T-helper 2 cell treated with Interferon-gamma antibody and Interleukin-4, amounts not matched to agents 5 μg/mL and 100 μg/mL, for 36 hours (primary cell): ENCODE data around the gene CD9.

Experiments
- DNase-seq: peaks from one replicate; pipeline ENCODE4 v3.0.0; 2021; ENCODE audit warnings: low spot score
- H3K27ac Mint-ChIP-seq: one replicate; pipeline ENCODE4 v1.8.0; 2021; ENCODE audit warnings: mild to moderate bottlenecking, mixed read lengths
- H3K27me3 Mint-ChIP-seq: one replicate; pipeline ENCODE4 v1.8.0; 2021; ENCODE audit warnings: low read depth, mixed read lengths
- H3K36me3 Mint-ChIP-seq: one replicate; pipeline ENCODE4 v1.8.0; 2021; ENCODE audit warnings: low read depth, mixed read lengths
- H3K4me1 Mint-ChIP-seq: one replicate; pipeline ENCODE4 v1.8.0; 2021; ENCODE audit warnings: low read depth, mixed read lengths
- H3K4me3 Mint-ChIP-seq: one replicate; pipeline ENCODE4 v1.8.0; 2022; ENCODE audit warnings: mild to moderate bottlenecking, moderate library complexity, mixed read lengths
- H3K9me3 Mint-ChIP-seq: one replicate; pipeline ENCODE4 v1.8.0; 2021; ENCODE audit warnings: mixed read lengths

CD9 gene

DNA sequence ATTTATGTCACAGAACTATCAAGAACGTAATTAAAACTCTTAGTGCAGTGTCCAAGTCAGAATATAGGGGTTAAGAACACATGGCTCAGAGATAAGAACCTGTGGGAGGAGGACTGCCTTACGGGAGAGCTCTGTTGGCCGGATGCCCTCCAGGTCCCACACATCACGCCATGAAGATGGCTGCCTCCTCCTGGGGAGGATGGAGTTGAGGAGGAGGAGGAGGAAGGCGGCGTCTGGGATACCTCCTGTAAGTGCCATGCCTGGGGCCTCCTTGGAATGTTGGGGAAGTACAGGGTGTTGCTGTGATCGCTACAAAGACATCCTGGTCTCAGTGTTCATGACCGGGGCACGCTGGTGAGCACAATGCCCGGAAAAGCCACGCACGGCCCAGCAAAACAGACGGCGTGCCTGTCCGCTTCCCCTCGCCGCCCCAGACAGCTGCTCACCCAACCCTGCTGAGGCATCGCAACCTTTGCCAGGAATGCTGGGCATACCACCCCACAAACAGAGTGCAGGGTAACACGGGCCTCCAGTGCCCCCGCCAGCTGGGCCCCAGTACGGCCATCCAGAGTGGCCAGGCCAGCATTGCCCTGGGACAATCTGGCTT, 28.7 kb upstream of the CD9 start:
- H3K36me3 Mint-ChIP-seq: no peaks in the 10 kb centered on the region
- no peak overlapping the region for H3K4me3 Mint-ChIP-seq

DNA sequence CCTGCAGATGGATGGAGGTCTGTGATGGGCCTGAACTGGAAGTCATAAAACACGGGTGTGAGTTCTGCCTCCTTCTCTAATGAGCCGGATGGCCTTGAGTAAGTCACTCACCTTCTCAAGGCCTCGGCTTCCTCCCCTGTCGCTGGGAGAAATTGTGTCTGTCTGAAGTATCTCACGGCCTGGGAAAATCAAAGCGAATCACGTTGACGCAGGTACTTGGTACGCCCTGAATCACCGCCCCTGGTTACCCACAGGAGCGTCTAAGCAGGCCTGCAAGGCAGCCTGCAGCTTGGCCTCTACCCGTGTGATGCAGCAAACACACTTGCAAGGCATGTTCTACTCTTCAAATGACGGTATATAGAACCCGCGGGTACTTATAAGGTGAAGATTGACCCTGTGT, 28.1 kb upstream of the CD9 start:
- H3K27ac Mint-ChIP-seq: no peak overlapping the region
- no peaks in the 10 kb centered on the region for H3K9me3 Mint-ChIP-seq
- no peaks in the 10 kb centered on the region for H3K36me3 Mint-ChIP-seq
- DNase-seq: no peak
- H3K4me1 Mint-ChIP-seq: peaks cover 15% of the 10 kb centered on the region
- H3K4me3 Mint-ChIP-seq: no peak overlapping the region
- no peaks in the 10 kb centered on the region for H3K27me3 Mint-ChIP-seq

More for the DNA sequence above, 28.7 kb upstream of the CD9 start:
- Mint-ChIP-seq H3K27me3 (no peaks in the 10 kb centered on the region), H3K27ac (no peak overlapping the region), H3K9me3 (no peaks in the 10 kb centered on the region), H3K4me1 (peaks cover 16% of the 10 kb centered on the region)
- DNase-seq: no peak

DNA sequence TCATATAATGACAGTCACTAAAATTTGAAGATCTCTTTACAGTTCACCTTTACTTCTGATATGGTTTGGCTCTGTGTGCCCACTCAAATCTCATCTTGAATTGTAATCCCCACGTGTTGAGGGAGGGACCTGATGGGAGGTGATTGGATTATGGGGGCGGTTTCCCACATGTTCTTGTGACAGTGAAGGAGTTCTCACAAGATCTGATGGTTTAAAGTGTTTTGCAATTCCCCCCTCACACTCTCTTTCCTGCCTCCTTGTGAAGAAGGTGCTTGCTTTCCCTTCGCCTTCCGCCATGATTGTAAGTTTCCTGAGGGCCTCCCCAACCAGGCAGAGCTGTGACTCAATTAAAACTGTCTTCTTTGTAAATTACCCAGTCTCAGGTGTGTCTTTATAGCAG, 27.3 kb upstream of the CD9 start:
- Mint-ChIP-seq H3K9me3 (no peaks in the 10 kb centered on the region), H3K4me3 (no peak overlapping the region), H3K27ac (no peak overlapping the region), H3K36me3 (no peaks in the 10 kb centered on the region), H3K4me1 (peaks cover 7% of the 10 kb centered on the region), H3K27me3 (no peaks in the 10 kb centered on the region)
- no peak for DNase-seq

DNA sequence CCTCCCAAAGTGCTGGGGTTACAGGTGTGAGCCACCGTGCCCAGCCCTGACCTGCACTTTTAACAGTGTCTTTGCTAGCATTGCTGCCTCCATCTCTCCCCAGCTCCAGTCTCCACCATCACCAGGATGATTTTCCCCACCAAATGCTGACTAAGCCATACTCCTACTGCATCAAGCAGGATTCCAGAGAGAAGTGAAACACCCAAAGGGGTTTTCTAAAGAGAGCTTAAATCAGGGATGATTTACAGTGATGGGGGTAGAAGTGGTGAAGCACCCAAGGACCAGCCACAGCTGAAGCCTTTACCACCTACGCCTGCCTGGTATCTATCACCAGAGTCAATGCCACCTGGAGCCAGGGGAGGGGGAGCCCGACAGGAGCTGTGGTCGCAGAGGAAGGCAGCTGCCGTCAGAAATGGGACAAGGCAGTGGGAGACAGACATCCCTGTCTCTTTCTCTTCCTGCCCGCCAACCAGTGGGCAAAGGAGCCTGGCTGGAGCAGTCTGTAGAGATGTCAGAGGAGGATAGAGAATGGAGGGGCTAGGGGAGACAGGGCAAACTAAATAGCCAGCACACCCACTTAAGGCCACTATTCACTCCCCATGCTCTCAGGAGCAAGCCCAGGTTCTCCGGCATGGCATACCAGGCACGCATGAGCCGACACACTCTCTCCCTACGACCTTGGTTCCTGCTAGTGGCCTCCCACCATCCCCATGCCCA, 22.4 kb upstream of the CD9 start:
- Mint-ChIP-seq H3K4me1 (no peaks in the 10 kb centered on the region), H3K27me3 (no peaks in the 10 kb centered on the region), H3K4me3 (no peak overlapping the region), H3K27ac (no peak overlapping the region), H3K36me3 (no peaks in the 10 kb centered on the region), H3K9me3 (no peaks in the 10 kb centered on the region)
- no peak for DNase-seq

DNA sequence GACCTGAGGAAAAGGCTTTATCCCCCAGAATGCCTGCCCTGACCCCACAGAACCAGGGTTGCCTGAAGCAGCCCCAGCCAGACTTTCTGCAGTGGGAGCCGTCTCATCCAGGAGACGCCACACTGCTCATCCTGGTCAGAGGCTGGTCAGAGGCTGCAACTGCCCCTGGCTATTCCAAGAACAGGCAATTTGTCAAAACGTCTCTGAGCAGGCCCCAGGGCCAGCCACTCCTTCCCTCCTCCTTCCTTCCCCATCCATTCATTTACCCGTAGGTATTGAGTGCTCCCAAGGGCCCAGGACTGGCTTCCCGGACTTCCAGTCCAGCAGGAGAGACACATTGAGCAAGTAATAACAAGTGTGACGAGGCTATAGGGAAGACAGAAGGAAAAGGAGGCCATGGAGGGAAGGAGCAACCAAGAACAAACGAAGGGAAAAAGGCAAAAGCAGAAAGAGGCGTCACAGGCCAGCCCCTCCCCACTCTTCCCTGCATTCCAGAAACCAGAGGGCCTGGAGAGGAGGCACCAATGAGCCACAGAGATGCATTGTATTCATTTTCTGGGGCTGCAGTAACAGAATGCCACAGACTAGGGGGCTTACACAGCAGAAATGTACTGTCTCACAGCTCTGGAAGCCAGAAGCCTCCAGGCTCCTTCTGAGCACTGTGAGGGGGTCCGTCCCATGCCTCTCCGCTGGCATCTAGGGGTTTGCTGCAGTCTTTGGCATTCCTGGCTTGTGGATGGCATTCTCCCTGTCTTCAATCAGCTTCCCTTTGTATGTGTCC, 21.0 kb upstream of the CD9 start:
- H3K36me3 Mint-ChIP-seq: no peaks in the 10 kb centered on the region
- no peak overlapping the region for H3K27ac Mint-ChIP-seq
- no peaks in the 10 kb centered on the region for H3K27me3 Mint-ChIP-seq
- no peaks in the 10 kb centered on the region for H3K4me1 Mint-ChIP-seq
- H3K9me3 Mint-ChIP-seq: no peaks in the 10 kb centered on the region
- H3K4me3 Mint-ChIP-seq: no peak overlapping the region
- DNase-seq: no peak

DNA sequence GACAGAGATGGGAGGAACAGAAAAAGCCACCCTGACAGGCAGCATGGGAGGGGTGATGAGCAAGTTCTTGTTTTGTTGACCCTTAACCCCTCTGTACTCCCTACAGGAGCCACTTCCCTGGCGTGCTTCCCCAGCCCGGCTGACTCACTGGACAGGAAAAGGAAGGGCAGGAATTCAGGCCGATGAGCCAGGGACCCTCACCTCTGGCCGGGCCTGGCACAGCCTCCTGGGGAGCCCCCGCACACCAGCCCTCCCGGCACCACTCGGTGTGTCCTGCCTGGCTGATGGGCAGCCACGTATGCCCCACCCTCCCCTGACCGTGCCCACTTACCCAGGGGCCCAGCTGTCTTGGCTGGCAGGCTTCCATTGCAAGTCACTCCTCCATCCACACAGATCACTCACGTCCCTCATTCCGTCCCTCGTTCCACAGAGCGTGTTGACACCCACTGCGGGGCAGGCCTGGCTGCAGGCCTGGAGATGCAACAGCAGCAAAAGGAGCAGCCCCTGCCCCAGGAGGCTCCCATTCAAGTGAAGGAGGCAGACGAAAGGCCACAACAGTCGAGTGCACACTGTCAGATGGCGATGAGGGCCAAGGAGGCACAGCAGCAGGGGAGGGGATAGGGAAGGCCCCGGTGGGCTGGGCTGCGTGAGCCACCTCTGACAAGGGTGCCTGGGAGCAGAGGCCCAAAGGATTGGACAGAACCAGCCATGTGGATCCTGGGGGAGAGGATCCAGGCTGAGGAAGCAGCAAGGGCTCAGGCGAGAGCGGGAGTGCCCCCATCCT, 19.7 kb upstream of the CD9 start:
- no peaks in the 10 kb centered on the region for H3K36me3 Mint-ChIP-seq
- no peaks in the 10 kb centered on the region for H3K4me1 Mint-ChIP-seq
- no peak for DNase-seq
- H3K27ac Mint-ChIP-seq: no peak overlapping the region
- H3K4me3 Mint-ChIP-seq: no peak overlapping the region
- H3K27me3 Mint-ChIP-seq: no peaks in the 10 kb centered on the region
- no peaks in the 10 kb centered on the region for H3K9me3 Mint-ChIP-seq

DNA sequence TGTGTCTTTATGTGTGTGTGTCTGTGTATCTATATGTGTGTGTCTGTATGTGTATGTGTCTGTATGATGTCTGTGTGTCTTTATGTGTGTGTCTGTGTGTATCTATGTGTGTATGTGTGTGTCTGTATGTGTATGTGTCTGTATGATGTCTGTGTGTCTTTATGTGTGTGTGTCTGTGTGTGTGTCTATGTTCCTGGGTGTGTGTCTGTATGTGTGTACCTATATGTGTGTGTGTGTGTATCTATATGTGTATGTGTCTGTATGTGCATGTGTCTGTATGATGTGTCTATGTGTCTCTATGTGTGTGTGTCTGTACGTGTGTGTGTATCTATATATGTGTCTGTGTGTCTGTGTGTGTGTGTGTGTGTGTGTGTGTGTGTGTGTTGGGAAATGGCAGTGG, 19.0 kb upstream of the CD9 start:
- H3K27ac Mint-ChIP-seq: no peak overlapping the region
- no peaks in the 10 kb centered on the region for H3K4me1 Mint-ChIP-seq
- no peaks in the 10 kb centered on the region for H3K27me3 Mint-ChIP-seq
- H3K9me3 Mint-ChIP-seq: no peaks in the 10 kb centered on the region
- DNase-seq: no peak
- H3K36me3 Mint-ChIP-seq: no peaks in the 10 kb centered on the region
- H3K4me3 Mint-ChIP-seq: no peak overlapping the region

DNA sequence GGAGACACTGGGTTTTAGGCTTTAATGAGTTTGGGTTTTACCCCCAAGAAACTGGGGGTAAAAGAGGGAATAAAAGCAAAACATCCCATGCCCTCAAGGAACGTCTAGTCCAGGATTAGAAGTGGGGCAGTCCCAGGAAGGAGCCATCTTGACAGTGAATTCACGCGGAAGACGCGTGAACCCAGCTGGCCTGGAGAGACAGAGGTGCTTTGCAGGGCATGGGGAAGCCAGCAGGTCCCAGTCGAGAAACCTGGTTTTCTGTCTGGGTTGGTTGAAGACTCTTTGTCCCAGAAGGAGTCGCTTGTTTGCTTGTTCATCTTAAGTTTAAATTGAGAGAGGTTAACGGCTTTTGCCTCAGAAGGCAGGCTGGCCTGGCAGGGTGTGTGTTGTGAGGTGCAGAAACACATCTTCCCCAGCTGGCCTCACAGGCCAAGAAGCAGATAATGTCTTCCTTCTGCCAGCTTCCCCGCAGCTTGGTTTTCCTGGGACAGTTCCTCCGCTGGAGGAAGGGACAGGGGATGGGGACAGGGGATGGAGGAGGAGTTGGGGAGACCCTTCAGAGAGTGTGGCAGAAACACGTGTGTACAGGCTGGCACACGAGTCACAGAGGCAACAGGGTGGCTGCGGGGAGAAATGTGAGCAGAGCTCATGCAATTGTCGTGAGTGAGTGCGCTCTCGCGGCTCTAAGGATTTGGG, 18.5 kb upstream of the CD9 start:
- no peak overlapping the region for H3K27ac Mint-ChIP-seq
- H3K9me3 Mint-ChIP-seq: no peaks in the 10 kb centered on the region
- no peaks in the 10 kb centered on the region for H3K36me3 Mint-ChIP-seq
- H3K4me3 Mint-ChIP-seq: no peak overlapping the region
- no peak for DNase-seq
- no peaks in the 10 kb centered on the region for H3K4me1 Mint-ChIP-seq
- no peaks in the 10 kb centered on the region for H3K27me3 Mint-ChIP-seq

DNA sequence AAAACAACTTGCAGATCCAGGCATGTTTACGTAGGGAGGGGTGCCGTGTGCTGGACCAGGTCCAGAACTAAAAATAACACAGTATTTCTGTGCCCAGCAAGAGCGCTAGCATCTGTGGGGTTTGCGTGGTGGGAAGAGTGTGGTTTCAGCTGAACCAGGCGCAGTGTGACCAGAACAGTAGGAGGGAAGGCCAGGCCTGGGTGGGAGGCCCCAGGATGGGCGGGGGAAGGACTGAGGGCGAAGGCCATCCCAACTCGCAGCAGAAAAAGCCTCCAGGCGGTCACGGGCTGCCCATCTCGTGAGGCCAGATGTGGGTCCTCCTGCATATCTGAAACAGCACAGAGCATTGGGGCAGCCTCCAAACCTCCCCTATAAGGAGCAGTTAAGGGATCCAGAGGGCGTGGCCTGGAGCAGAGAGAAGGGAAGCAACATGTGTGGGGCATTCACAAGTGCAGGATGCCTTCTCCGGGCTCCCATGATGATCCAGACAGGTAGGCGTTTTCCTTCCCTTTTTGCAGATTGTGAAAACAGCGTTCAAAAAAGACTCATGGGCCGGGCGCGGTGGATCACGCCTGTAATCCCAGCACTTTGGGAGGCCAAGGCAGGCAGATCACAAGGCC, 17.8 kb upstream of the CD9 start:
- Mint-ChIP-seq H3K9me3 (no peaks in the 10 kb centered on the region), H3K27ac (no peak overlapping the region), H3K27me3 (peaks cover 3% of the 10 kb centered on the region), H3K4me3 (no peak overlapping the region), H3K36me3 (no peaks in the 10 kb centered on the region), H3K4me1 (no peaks in the 10 kb centered on the region)
- no peak for DNase-seq

DNA sequence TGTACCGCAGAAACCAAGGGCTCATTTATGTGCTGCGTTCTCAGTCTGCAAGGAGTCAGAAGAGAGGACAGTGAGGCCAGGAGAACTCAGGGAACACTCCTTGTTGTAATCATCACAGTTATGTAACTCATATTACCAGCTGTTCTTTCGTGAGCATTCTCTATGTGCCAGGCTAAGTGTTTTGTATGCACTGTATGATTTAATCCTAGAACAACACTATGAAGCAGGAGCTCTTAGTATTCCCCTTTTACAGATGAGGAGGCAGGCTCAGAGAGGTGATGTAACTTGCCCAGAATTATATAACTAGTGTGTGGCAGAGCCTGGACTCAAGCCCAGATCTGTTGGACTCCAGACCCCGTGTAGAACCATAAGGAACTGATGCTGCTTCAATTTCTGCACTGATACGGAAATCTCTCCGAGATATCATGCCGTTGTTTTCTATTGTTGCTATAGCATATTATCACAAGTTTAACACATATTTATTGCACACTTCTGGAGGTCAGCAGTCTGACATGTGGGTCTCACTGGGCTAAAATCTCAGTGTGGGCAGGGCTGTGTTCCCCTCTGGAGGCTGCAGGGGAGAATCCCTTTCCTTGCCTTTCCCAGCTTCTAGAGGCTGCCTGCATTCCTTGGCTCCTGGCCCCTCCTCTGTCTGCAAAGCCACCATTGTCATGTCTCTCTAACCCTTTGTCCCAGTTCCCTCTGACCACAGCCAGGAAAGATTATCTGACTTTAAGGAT, 16.3 kb upstream of the CD9 start:
- Mint-ChIP-seq H3K4me1 (no peaks in the 10 kb centered on the region), H3K4me3 (no peak overlapping the region), H3K27ac (no peak overlapping the region), H3K36me3 (no peaks in the 10 kb centered on the region), H3K9me3 (no peaks in the 10 kb centered on the region), H3K27me3 (peaks cover 5% of the 10 kb centered on the region)
- no peak for DNase-seq

DNA sequence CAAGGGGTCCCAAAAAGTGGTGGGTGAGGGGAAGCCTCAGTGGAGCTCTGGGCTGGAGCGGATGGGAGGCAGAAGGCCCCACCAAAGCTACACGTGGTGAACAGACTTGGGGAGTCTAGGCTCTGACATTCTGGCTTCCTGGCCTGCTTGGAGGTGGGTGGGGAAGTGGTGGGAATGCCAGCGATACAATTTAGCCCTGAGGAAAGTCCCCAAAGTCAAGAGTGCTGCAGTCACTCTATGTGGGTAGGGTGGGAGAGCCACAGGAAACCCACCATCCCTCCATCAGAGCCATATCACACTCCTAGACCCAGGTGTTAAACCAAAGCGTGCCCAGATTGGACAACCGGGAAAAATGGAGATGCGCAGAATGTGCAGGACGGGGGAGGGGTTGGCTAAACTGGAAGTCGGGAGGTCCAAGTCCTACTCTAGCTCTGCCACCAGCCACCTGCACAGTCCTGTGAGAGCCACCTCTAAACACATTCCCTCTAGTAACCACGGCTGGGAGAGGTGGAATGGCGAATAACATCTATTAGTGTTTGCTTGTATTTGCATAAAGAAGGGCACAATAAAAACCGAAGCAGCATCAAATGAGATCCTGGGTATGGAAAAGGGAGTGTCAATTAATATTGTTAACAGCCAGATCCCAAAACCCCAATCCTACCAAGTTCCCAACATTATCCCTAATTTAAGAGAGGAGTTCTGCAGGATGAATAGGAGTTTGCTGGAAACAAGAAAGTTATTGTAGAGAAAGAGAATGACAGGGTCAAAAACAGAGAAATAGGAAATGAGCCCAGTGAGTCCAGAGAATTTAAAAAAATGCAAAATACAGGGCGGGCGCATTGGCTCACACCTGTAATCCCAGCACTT, 14.0 kb upstream of the CD9 start:
- H3K27me3 Mint-ChIP-seq: peaks cover 14% of the 10 kb centered on the region
- no peaks in the 10 kb centered on the region for H3K36me3 Mint-ChIP-seq
- H3K4me3 Mint-ChIP-seq: no peak overlapping the region
- no peak overlapping the region for H3K27ac Mint-ChIP-seq
- H3K9me3 Mint-ChIP-seq: no peaks in the 10 kb centered on the region
- no peak for DNase-seq
- no peaks in the 10 kb centered on the region for H3K4me1 Mint-ChIP-seq
